Lung (tissue), 12 donors: ENCODE data around the gene PHYH. TPM values are rescaled to one million over a fixed set of nuclear protein-coding genes. Genes with fewer than 3 reads are reported as not detected.
A peak's percentile ranks its signal among the peaks of the same experiment; 100 is the strongest.

Experiments used
- ATAC-seq: fragments of 200-7000 bp; cut with Tn5 transposase; one replicate; pipeline ENCODE4 v1.9.1; 2020; ENCODE audit warnings: moderate number of reproducible peaks; ENCODE audit not compliant: insufficient read depth, low FRiP score
- DNase-seq, 3 donors: peaks; one replicate each; pipeline ENCODE4 v3.0.0-alpha.2; 2013 to 2017
- H3K27ac ChIP-seq, 2 donors: one replicate each; pipeline ENCODE4 v1.5.1; 2013; ENCODE audit warnings: mild to moderate bottlenecking in 2 of 2, moderate library complexity in 2 of 2, control low read depth in 1 of 2, inconsistent platforms in 1 of 2, low read depth in 1 of 2, low read length in 1 of 2
- H3K27me3 ChIP-seq, 3 donors: one replicate each; pipeline ENCODE4 v1.5.1; 2013; ENCODE audit warnings: low read length in 2 of 3; ENCODE audit not compliant: control insufficient read depth in 3 of 3, insufficient read depth in 3 of 3
- H3K36me3 ChIP-seq, 4 donors: one replicate each; pipeline ENCODE4 v1.5.1; 2013; ENCODE audit warnings: low read length in 4 of 4, mild to moderate bottlenecking in 1 of 4, moderate library complexity in 1 of 4; ENCODE audit not compliant: control insufficient read depth in 4 of 4, insufficient read depth in 4 of 4
- H3K4me1 ChIP-seq, 5 donors: one replicate each; pipeline ENCODE4 v1.5.1; 2013; ENCODE audit warnings: low read length in 5 of 5, mild to moderate bottlenecking in 2 of 5, moderate library complexity in 1 of 5; ENCODE audit not compliant: control insufficient read depth in 5 of 5, insufficient read depth in 5 of 5
- H3K4me3 ChIP-seq: one replicate; pipeline ENCODE4 v1.5.1; 2013; ENCODE audit warnings: mild to moderate bottlenecking, control low read depth, moderate library complexity
- H3K9ac ChIP-seq, 2 donors: one replicate each; pipeline ENCODE4 v1.5.1; 2013; ENCODE audit warnings: low read length in 2 of 2, control low read depth in 1 of 2; ENCODE audit not compliant: insufficient read depth in 1 of 2
- H3K9me3 ChIP-seq, 4 donors: one replicate each; pipeline ENCODE4 v1.5.1; 2013; ENCODE audit warnings: low read length in 3 of 4, mild to moderate bottlenecking in 1 of 4, moderate library complexity in 1 of 4; ENCODE audit not compliant: control insufficient read depth in 4 of 4, insufficient read depth in 3 of 4
- WGBS, 2 donors: extraction: QIAGEN DNeasy Blood & Tissue Kit; methylation state at CpG; one replicate each; pipeline ENCODE4 v1.1.7; 2013; 5-methylcytosine and 5-hydroxymethylcytosine counted together
- polyA plus RNA-seq, 2 donors: library from polyadenylated mRNA; stranded (reverse); fragments of 200-250 nt; gene quantifications; one replicate each; pipeline ENCODE4 v1.2.1, GENCODE V29; 2013
- total RNA-seq, 2 donors: library from RNA; depleted of rRNA in 1 of 2; stranded (reverse); fragments of >200 nt in 1 of 2; gene quantifications; one replicate each; pipeline ENCODE4 v1.2.1, GENCODE V29; 2014 to 2021
- TF ChIP-seq, protein P1 (sequence below): IDR thresholded peaks from 2 replicates; pipeline ENCODE4 v1.5.1; 2012; ENCODE audit warnings: mild to moderate bottlenecking; ENCODE audit errors: control extremely low read depth, extremely low read depth
- donor health status: control.
- donor health status: control.
- donor health status: Bipolar disorder and iron deficiency.
- donor health status: healthy.
- donor health status: DM: yes; HTN: yes; CAD: no.

The PHYH gene
- total and polyA plus RNA-seq, 4 donors, result 14.8 to 28.9 (median 22.8) TPM

DNA sequence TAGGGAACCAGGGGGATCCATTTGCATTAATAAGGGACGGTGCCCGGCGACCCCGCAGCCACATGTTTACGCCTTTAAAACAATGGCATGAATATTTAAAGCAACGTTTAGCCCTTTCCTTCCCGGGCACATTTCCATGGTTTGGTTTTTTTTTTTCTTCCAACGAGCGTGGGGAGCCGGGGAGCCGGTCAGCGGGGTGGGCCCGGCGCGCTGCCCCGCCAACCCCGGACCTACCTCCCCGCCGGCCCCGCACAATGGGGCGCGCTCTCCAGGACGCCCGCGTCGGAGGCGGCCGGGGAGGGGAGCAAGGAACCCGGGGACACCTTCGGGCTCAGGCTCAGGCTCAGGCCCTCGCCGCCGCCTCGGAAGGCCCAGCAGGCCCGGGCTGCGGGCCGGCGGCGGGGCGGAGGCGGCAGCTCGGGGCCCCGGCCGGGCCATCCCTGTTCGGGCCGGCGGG lies 47.2 kb upstream of the PHYH start:
- Histone ChIP-seq H3K36me3 (peaks cover 0 to 2% (median 0%) of the 10 kb centered on the region in 4 donors), H3K4me3 (peak overlapping the region; percentile 82), H3K4me1 (peaks cover 0 to 36% (median 4%) of the 10 kb centered on the region in 5 donors), H3K9me3 (no peaks in the 10 kb centered on the region), H3K27me3 (peaks cover 0 to 10% (median 10%) of the 10 kb centered on the region in 3 donors), H3K27ac (peak overlapping the region; percentile 93 to 99), H3K9ac (peak overlapping the region; percentile 44 to 91)
- TF ChIP-seq, protein P1, sequence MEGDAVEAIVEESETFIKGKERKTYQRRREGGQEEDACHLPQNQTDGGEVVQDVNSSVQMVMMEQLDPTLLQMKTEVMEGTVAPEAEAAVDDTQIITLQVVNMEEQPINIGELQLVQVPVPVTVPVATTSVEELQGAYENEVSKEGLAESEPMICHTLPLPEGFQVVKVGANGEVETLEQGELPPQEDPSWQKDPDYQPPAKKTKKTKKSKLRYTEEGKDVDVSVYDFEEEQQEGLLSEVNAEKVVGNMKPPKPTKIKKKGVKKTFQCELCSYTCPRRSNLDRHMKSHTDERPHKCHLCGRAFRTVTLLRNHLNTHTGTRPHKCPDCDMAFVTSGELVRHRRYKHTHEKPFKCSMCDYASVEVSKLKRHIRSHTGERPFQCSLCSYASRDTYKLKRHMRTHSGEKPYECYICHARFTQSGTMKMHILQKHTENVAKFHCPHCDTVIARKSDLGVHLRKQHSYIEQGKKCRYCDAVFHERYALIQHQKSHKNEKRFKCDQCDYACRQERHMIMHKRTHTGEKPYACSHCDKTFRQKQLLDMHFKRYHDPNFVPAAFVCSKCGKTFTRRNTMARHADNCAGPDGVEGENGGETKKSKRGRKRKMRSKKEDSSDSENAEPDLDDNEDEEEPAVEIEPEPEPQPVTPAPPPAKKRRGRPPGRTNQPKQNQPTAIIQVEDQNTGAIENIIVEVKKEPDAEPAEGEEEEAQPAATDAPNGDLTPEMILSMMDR, result no peak
- WGBS, 2 donors, result 1% methylated on average over 35 to 47 of the region's 47 CpGs
- ATAC-seq, result no peak
- peak in 1 of 3 donors; percentile 57 for DNase-seq

DNA sequence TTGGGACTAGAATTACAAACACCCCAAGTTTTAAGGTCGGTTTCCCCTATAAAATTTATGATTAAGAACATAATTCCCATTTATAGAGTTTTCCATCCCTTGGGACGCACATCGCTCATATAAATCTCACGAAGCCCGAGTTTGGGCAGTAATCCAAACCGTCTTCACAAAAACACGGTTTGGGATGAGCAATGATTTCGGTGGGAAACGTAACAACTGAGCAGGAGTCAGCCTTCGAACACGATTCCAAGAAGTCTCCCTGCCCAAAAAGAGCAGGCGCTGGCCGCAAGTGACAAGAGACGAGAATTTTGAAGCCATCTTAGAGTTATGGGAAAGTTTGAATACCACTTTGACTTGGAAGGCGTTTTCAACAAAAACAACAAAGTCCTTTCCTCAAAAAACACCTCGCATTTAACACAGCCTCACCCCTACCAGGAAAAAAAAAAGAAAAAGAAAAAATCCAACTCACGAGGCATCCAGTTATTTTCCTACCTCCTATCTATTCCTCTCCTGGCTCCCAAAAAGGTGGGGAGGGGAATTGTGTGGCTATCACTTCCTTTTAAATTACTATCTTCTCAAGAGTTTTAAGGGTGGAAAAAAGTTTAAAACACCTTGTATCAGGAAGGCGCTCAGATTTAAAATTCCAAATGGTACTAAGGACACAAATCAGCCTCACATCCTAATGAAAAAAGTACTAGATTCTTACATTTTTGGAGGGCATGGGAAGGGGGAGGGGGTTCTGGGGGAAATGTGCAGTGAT lies 46.6 kb upstream of the PHYH start:
- Histone ChIP-seq H3K9ac (peak overlapping the region; percentile 44 to 91), H3K4me1 (peaks cover 0 to 36% (median 5%) of the 10 kb centered on the region in 5 donors), H3K4me3 (peak overlapping the region; percentile 82), H3K9me3 (no peaks in the 10 kb centered on the region), H3K36me3 (peaks cover 0 to 2% (median 0%) of the 10 kb centered on the region in 4 donors), H3K27me3 (peaks cover 0 to 4% (median 4%) of the 10 kb centered on the region in 3 donors), H3K27ac (peak overlapping the region; percentile 93 to 99)
- TF ChIP-seq, protein P1, result no peak
- DNase-seq (peak; percentile 26 to 79 (median 70)), ATAC-seq (no peak)
- 24 to 32% methylated on average over 18 of the region's 18 CpGs for WGBS, 2 donors

DNA sequence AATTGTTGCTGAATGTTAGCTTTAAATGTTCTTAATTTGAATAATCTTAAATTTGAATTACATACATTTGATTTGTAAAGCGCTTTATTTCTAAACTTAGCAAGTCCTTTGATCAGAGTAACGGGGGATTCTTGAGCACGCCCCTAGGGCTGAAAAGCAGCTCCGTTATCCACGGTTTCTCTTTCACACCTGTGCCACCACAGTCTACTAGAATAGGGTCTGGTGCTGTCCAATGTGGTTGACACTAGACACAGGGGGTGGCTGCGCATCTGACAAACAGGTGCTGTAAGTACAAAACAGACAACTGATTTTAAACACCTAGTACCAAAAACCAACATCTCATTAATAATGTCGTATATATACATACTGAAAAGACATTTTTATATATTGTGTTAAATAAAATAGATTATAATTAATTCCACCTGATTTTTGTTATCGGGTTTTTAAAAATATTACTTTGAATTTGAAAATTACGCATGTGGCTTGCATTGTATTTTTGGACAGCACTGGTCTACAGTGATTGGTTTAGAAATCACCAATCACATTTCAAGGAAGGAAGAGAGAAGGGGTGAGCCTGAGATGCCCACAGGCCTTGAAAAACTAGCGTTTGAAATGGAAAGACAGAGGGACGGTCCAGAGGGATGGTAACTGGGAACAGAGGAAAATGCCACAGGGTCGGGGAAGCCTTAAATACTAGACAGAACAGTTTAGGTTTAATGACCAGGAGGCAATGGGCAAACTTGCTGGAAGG lies 40.9 kb upstream of the PHYH start:
- ATAC-seq (no peak), DNase-seq (no peak)
- H3K27ac ChIP-seq, result no peak overlapping the region
- H3K27me3 ChIP-seq, result no peaks in the 10 kb centered on the region
- peaks cover 0 to 22% (median 7%) of the 10 kb centered on the region in 4 donors for H3K36me3 ChIP-seq
- no peak overlapping the region for H3K4me3 ChIP-seq
- WGBS, 2 donors, result 90 to 92% methylated on average over 12 of the region's 12 CpGs
- H3K4me1 ChIP-seq, result peaks cover 0 to 46% (median 11%) of the 10 kb centered on the region in 5 donors
- H3K9me3 ChIP-seq, result no peaks in the 10 kb centered on the region
- no peak overlapping the region for H3K9ac ChIP-seq
- TF ChIP-seq, protein P1, result no peak
